GM12872 (cell line): ENCODE data around the gene PDHB.

Experiments
- TF ChIP-seq, protein P1 (sequence below): IDR thresholded peaks from 3 replicates; pipeline ENCODE4 v1.5.1; 2011; ENCODE audit warnings: low read depth, mild to moderate bottlenecking, low read length, moderate library complexity; ENCODE audit not compliant: insufficient read depth

The PDHB gene

GRCh38 chr3:58391156-58391865 is 42.3 kb downstream of the PDHB start:
- TF ChIP-seq, protein P1, sequence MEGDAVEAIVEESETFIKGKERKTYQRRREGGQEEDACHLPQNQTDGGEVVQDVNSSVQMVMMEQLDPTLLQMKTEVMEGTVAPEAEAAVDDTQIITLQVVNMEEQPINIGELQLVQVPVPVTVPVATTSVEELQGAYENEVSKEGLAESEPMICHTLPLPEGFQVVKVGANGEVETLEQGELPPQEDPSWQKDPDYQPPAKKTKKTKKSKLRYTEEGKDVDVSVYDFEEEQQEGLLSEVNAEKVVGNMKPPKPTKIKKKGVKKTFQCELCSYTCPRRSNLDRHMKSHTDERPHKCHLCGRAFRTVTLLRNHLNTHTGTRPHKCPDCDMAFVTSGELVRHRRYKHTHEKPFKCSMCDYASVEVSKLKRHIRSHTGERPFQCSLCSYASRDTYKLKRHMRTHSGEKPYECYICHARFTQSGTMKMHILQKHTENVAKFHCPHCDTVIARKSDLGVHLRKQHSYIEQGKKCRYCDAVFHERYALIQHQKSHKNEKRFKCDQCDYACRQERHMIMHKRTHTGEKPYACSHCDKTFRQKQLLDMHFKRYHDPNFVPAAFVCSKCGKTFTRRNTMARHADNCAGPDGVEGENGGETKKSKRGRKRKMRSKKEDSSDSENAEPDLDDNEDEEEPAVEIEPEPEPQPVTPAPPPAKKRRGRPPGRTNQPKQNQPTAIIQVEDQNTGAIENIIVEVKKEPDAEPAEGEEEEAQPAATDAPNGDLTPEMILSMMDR: no peak

GRCh38 chr3:58388550-58389091 is 45.0 kb downstream of the PDHB start:
- TF ChIP-seq, protein P1: no peak

DNA sequence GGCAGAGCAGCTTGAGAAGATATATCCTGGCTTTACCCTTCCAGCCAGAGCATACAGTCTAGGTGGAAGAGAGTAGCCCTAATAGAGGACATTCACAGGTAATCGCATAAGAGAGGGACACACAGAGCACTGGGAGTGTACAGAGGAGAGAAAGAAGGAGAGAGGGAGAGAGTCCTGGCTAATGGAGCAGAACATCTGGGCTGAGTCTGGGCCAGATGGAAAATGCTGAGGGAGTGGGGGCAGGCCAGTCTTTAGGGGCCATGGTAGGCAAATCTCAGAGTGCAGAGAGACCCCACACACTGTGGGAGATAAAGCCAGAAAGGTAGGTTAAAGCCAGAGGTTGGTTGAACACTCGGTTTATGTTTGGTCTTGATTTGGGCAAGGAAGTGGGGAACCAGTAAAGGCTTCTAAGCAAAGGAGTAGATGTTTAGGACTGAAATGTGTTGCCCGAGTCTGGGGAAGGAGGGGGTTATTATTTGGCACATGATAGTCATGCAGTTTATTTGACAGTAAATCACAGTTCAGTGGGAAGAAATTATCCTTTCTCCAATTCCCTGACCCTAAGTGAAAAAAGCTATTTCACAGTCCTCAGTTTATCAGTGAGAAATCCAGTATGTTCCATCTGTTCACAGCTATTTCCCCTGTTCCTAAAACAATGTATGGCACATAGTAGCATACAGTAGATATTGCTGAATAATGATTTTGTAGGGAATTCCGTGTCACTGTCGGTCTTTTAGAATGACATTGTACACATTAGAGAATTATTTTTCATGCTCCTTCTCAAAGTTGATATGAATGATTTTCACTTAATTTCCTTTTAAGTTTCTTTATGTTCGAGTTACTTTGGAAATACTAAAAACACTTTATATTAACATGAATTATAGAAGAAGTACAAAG is 45.7 kb downstream of the PDHB start:
- TF ChIP-seq, protein P1: no peak

- TF ChIP-seq, protein P1: no peak
These were observed 46.8 kb downstream of the PDHB start for GRCh38 chr3:58386626-58387365.

GRCh38 chr3:58384381-58385090 is 49.1 kb downstream of the PDHB start:
- TF ChIP-seq, protein P1: no peak

DNA sequence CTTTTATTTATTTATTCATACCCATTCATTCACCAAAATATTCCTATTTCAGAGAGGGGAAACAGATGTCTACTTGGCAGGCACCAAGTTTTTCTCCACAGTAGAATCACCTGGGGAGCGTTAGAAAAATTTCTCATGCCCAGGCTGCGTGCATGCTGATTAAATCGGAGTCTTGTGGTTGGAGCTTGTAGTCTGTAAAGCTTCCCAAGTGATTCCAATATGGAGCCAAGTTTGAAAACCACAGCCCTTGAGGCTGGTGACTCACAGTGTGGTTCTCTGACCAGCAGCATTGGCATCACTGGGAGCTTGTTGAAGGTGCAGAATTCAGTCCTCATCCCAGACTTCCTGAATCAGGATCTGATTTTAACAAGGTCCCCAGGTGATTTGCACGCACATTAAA is 49.7 kb downstream of the PDHB start:
- TF ChIP-seq, protein P1: no peak
